HL-60 (cell line): ENCODE measurements around the gene SMAD6.

Experiments used
- GABPA ChIP-seq: IDR thresholded peaks from 2 replicates; pipeline ENCODE4 v1.6.1; 2012; ENCODE audit warnings: low read depth
- POLR2AphosphoS5 ChIP-seq: IDR thresholded peaks from 2 replicates; pipeline ENCODE4 v1.6.1; 2012; ENCODE audit warnings: low read depth
- REST ChIP-seq: IDR thresholded peaks from 2 replicates; pipeline ENCODE4 v1.6.1; 2012; ENCODE audit warnings: low read depth; ENCODE audit not compliant: insufficient replicate concordance
- SPI1 ChIP-seq: IDR thresholded peaks from 2 replicates; pipeline ENCODE4 v1.6.1; 2012; ENCODE audit warnings: low read depth, mild to moderate bottlenecking, borderline replicate concordance
- TF ChIP-seq, protein P1 (sequence below): IDR thresholded peaks from one replicate; pipeline ENCODE4 v1.5.1; 2011; ENCODE audit warnings: low read length, control low read depth, inconsistent platforms; ENCODE audit not compliant: insufficient read depth

DNA sequence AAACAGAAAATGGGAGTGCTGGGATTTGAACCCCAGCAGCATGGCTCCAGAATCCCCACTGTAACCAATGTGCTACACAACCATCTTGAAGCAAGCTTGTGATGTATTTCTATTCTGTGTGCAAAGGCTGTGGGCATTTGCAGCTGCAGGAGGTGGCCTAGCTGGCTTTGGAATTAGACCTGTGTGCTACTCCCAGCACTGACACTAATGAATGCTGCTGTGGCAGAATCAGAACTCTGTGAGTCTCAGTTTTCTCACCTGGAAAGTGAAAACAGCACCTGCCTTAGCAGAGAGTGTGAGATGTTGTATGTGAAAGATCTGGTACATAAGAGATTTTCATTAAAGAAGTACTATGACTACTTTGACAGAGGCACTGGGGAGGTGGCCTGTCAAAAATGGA lies 21.5 kb upstream of the SMAD6 start:
- TF ChIP-seq REST (no peak), GABPA (no peak), POLR2AphosphoS5 (no peak), SPI1 (no peak)
- TF ChIP-seq, protein P1, sequence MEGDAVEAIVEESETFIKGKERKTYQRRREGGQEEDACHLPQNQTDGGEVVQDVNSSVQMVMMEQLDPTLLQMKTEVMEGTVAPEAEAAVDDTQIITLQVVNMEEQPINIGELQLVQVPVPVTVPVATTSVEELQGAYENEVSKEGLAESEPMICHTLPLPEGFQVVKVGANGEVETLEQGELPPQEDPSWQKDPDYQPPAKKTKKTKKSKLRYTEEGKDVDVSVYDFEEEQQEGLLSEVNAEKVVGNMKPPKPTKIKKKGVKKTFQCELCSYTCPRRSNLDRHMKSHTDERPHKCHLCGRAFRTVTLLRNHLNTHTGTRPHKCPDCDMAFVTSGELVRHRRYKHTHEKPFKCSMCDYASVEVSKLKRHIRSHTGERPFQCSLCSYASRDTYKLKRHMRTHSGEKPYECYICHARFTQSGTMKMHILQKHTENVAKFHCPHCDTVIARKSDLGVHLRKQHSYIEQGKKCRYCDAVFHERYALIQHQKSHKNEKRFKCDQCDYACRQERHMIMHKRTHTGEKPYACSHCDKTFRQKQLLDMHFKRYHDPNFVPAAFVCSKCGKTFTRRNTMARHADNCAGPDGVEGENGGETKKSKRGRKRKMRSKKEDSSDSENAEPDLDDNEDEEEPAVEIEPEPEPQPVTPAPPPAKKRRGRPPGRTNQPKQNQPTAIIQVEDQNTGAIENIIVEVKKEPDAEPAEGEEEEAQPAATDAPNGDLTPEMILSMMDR, result no peak
